Measurements from ENCODE around the gene UBE2V1. TPM values are rescaled to one million over a fixed set of nuclear protein-coding genes. Genes with fewer than 3 reads are reported as not detected.

The UBE2V1 gene
- total and polyA plus RNA-seq, 7 donors = 55.0 to 117 (median 80.4) TPM

DNA sequence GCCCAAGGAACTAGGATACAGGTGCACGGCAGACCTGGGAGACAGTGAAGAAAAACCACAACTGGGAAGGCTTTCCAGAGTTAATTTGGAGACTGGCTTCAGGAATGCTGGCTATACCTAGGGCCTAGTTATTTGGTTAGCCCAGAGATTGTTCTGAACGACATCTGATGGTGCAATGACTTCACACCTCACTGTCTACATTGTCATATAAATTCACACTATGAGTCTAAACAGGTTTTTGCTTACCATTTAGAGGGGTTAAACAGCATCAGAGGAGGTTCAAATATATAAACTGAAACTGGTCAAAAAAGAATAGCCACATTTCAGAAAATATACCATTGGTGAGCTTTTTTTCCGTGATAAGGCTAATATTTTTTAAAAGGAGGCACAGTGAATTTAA is 16.7 kb downstream of the UBE2V1 start:
- intact Hi-C loops (cut with DNase I) = no loop called here
- TF ChIP-seq EP300 (IDR thresholded peaks at IDR 0.05) = no peak
- TF ChIP-seq, protein P1, sequence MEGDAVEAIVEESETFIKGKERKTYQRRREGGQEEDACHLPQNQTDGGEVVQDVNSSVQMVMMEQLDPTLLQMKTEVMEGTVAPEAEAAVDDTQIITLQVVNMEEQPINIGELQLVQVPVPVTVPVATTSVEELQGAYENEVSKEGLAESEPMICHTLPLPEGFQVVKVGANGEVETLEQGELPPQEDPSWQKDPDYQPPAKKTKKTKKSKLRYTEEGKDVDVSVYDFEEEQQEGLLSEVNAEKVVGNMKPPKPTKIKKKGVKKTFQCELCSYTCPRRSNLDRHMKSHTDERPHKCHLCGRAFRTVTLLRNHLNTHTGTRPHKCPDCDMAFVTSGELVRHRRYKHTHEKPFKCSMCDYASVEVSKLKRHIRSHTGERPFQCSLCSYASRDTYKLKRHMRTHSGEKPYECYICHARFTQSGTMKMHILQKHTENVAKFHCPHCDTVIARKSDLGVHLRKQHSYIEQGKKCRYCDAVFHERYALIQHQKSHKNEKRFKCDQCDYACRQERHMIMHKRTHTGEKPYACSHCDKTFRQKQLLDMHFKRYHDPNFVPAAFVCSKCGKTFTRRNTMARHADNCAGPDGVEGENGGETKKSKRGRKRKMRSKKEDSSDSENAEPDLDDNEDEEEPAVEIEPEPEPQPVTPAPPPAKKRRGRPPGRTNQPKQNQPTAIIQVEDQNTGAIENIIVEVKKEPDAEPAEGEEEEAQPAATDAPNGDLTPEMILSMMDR (IDR thresholded peaks at IDR 0.05) = no peak
- no peak for TF ChIP-seq POLR2AphosphoS5 (IDR thresholded peaks at IDR 0.05)
- TF ChIP-seq POLR2A (IDR thresholded peaks at IDR 0.05) = no peak
- no peak overlapping the region for H3K4me3 ChIP-seq
- H3K27ac ChIP-seq = no peak overlapping the region
- no peaks in the 10 kb centered on the region for H3K27me3 ChIP-seq
- H3K9me3 ChIP-seq = no peaks in the 10 kb centered on the region
- H3K4me1 ChIP-seq = peaks cover 0 to 72% (median 61%) of the 10 kb centered on the region in 4 donors
- peaks cover 3 to 31% (median 12%) of the 10 kb centered on the region in 4 donors for H3K36me3 ChIP-seq
- DNase-seq = no peak
- 84 to 91% methylated on average over 3 of the region's 3 CpGs for WGBS, 2 donors

DNA sequence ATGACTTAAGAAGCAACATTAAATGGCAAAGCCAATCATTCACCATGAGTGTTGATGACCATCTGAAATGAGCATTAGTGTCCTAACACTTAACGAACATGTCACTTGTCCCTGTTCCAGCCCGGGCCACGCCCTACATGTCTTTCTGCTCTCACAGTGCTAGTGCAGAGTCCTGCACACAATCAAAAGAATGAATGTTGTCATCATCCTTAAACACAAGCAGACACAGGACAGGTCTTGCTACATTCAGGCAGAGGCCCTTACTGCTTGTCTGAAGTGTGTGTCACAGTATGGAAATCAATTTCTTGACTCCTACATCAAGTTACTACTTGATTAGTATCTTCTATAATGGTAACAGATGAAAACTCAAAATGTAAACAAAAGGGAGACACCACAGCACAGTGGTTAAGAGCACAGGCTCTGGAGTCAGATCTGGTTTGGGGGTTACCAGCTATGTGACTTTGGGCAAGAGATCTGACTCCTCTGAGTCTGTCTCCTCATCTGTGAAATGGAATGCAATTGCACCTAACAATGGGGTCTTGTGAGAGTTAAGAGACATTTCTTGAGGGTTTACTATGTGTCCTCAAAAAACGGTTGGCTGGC is 17.4 kb downstream of the UBE2V1 start:
- Histone ChIP-seq H3K9me3 (no peaks in the 10 kb centered on the region), H3K4me3 (no peak overlapping the region), H3K27me3 (no peaks in the 10 kb centered on the region), H3K4me1 (peaks cover 0 to 67% (median 55%) of the 10 kb centered on the region in 4 donors), H3K36me3 (peaks cover 3 to 31% (median 12%) of the 10 kb centered on the region in 4 donors), H3K27ac (no peak overlapping the region)
- intact Hi-C loops (cut with DNase I) = no loop called here
- TF ChIP-seq, protein P1 (IDR thresholded peaks at IDR 0.05) = no peak
- 39 to 73% methylated on average over 4 of the region's 4 CpGs for WGBS, 2 donors
- no peak for DNase-seq

- no peak overlapping the region for H3K27ac ChIP-seq
- H3K36me3 ChIP-seq = peaks cover 3 to 31% (median 12%) of the 10 kb centered on the region in 4 donors
- peaks cover 0 to 63% (median 47%) of the 10 kb centered on the region in 4 donors for H3K4me1 ChIP-seq
- H3K9me3 ChIP-seq = no peaks in the 10 kb centered on the region
- TF ChIP-seq EP300 (IDR thresholded peaks at IDR 0.05) (no peak), POLR2AphosphoS5 (IDR thresholded peaks at IDR 0.05) (no peak)
- H3K4me3 ChIP-seq = no peak overlapping the region
- WGBS, 2 donors = 93 to 94% methylated on average over 4 of the region's 4 CpGs
- DNase-seq = no peak
- no peaks in the 10 kb centered on the region for H3K27me3 ChIP-seq
- intact Hi-C loops (cut with DNase I) = no loop called here
Observed at GRCh38 chr20:50094522-50094921, 18.4 kb downstream of the UBE2V1 start.

DNA sequence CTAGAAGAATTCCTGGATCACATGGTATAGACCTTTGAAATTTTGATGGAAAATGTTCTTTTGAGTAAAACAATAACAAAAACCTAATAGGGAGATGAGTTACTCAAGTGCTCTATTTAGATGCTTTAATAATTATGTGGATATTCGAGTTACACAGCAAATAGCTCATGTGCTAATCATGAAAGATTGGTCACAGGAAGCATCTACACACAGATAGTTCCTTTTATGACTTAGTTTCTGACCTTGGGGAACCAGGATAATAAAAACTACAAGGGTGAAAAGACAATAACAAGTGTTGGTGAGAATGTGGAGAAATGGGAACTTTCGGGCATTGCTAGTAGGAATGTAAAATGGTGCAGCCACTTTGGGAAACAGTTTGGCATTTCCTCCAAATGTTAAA is 19.7 kb downstream of the UBE2V1 start:
- intact Hi-C loops (cut with DNase I) = no loop called here
- peak overlapping the region in 2 of 4 donors; percentile 79 to 81 for H3K27ac ChIP-seq
- no peak overlapping the region for H3K4me3 ChIP-seq
- WGBS, 2 donors = 83 to 86% methylated on average over 2 of the region's 2 CpGs
- TF ChIP-seq POLR2A (IDR thresholded peaks at IDR 0.05) = no peak
- TF ChIP-seq, protein P1 (IDR thresholded peaks at IDR 0.05) = no peak
- TF ChIP-seq EP300 (IDR thresholded peaks at IDR 0.05) = no peak
- TF ChIP-seq POLR2AphosphoS5 (IDR thresholded peaks at IDR 0.05) = no peak
- peaks cover 0 to 54% (median 38%) of the 10 kb centered on the region in 4 donors for H3K4me1 ChIP-seq
- no peaks in the 10 kb centered on the region for H3K27me3 ChIP-seq
- no peaks in the 10 kb centered on the region for H3K9me3 ChIP-seq
- DNase-seq = no peak
- H3K36me3 ChIP-seq = peaks cover 3 to 34% (median 12%) of the 10 kb centered on the region in 4 donors

DNA sequence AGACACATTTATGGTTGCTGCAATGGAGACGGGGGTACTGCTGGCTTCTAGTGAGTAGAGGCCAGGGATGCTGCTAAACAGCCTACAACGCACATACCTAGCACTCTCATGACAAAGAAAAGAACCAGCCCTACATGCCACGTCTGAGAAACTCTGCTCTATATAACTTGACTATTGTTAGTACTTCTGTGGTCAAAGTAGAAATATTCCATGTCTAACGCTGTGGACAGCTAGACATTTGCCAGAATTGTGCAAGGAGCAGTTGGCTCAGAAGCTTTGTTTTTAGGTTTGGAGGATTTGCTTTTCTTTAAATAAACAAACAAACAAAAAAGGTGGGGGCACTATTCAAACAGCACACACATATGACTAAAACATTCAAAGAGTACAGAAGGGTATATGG is 20.5 kb downstream of the UBE2V1 start:
- peaks cover 0 to 53% (median 35%) of the 10 kb centered on the region in 4 donors for H3K4me1 ChIP-seq
- no peak overlapping the region for H3K4me3 ChIP-seq
- no peak for DNase-seq
- intact Hi-C loops (cut with DNase I) = no loop called here
- no peaks in the 10 kb centered on the region for H3K27me3 ChIP-seq
- TF ChIP-seq EP300 (IDR thresholded peaks at IDR 0.05) (peak in 1 of 4 donors; percentile 71), POLR2A (IDR thresholded peaks at IDR 0.05) (no peak), POLR2AphosphoS5 (IDR thresholded peaks at IDR 0.05) (peak; percentile 80 to 91 (median 81))
- TF ChIP-seq, protein P1 (IDR thresholded peaks at IDR 0.05) = no peak
- 77 to 87% methylated on average over 4 of the region's 4 CpGs for WGBS, 2 donors
- H3K9me3 ChIP-seq = no peaks in the 10 kb centered on the region
- peak overlapping the region; percentile 2 to 81 (median 67) for H3K27ac ChIP-seq
- H3K36me3 ChIP-seq = peaks cover 3 to 38% (median 12%) of the 10 kb centered on the region in 4 donors
